Measurements from ENCODE around the gene KIF4B.
"Not testable (repeated sequence)": the region's sequence is repeated elsewhere in the genome, so short reads cannot be mapped to it uniquely, and the experiment has no call there.

Gene KIF4B

DNA sequence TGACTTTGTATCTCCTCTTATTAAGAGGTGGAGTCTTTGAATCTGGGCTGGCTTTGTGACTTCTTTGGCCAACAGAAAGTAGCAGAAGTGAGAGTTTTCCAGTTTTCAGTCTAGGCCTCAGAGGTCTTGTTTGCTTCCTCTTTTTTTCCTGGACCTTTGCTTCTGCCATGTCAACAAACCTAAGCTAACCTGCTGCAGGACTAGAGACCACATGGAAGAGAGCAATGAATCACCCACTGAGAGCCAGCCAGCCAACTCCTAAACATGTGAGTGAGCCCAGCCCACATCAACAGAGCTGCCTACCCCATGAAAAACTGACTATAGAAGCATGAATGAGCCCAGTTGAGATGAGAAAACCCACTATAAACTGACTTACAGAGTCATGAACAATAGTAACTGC lies 42.8 kb upstream of the KIF4B start:
- in situ Hi-C loops (cut with MboI; ENCODE audit: low pct_unique_long_range_greater_than_20kb, low sequenced_read_pairs, unreplicated experiment): no loop called here
- DNase-seq (ENCODE audit: low spot score): no peak
- TF ChIP-seq, protein P1, sequence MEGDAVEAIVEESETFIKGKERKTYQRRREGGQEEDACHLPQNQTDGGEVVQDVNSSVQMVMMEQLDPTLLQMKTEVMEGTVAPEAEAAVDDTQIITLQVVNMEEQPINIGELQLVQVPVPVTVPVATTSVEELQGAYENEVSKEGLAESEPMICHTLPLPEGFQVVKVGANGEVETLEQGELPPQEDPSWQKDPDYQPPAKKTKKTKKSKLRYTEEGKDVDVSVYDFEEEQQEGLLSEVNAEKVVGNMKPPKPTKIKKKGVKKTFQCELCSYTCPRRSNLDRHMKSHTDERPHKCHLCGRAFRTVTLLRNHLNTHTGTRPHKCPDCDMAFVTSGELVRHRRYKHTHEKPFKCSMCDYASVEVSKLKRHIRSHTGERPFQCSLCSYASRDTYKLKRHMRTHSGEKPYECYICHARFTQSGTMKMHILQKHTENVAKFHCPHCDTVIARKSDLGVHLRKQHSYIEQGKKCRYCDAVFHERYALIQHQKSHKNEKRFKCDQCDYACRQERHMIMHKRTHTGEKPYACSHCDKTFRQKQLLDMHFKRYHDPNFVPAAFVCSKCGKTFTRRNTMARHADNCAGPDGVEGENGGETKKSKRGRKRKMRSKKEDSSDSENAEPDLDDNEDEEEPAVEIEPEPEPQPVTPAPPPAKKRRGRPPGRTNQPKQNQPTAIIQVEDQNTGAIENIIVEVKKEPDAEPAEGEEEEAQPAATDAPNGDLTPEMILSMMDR (IDR thresholded peaks at IDR 0.05; ENCODE audit: extremely low read depth, insufficient read depth, missing control alignments): no peak

DNA sequence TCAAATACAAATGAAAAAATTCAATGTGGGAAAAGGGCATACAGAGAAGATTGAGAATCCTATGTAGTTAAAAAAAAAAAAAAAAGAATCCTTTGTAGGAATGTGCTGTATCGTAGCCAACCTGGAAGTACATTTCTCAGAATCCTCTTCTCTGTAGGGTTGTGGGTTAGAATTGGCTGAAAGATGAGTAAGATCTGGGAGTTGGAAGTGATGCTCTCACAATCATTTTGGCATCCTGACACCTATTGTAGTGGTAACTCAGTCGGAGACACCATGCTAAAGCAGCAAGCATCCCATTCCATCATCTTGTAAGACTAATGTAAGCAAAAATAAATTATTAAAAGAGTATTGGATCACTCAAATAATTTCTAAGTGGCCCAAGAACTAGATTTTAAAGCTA lies 42.1 kb upstream of the KIF4B start:
- no peak for DNase-seq (ENCODE audit: low spot score)
- TF ChIP-seq, protein P1 (IDR thresholded peaks at IDR 0.05; ENCODE audit: extremely low read depth, insufficient read depth, missing control alignments): no peak
- in situ Hi-C loops (cut with MboI; ENCODE audit: low pct_unique_long_range_greater_than_20kb, low sequenced_read_pairs, unreplicated experiment): no loop called here

DNA sequence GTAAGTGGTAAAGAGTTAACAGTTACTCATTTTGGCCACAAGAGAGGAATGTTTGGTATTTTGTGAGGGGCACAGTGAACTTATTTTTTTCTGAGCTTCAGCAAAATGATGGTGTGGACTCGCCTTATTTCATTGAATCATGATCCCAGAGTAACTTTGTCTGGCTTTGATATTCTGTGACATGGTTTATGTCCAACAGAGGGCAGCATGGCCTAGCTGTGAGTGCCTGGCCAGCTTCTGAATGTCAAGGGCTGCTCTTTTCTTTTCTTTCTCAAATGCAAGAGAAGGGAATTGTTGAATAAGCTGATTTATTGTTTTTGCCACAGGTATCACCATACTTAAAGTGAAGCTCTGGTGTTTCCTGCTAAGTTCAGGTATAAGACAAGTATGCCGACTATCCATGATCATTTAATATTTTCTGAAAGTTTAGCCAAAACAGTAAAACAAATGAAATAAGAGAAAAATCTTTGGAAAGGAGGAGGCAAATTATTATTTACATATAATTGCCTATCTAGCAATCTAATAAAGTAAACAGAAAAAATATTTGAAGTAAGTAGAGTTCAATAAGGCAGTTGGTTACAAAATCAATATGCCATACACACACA lies 41.0 kb upstream of the KIF4B start:
- no peak for DNase-seq (ENCODE audit: low spot score)
- TF ChIP-seq, protein P1 (IDR thresholded peaks at IDR 0.05; ENCODE audit: extremely low read depth, insufficient read depth, missing control alignments): peak; percentile 56
- in situ Hi-C loops (cut with MboI; ENCODE audit: low pct_unique_long_range_greater_than_20kb, low sequenced_read_pairs, unreplicated experiment): no loop called here

DNA sequence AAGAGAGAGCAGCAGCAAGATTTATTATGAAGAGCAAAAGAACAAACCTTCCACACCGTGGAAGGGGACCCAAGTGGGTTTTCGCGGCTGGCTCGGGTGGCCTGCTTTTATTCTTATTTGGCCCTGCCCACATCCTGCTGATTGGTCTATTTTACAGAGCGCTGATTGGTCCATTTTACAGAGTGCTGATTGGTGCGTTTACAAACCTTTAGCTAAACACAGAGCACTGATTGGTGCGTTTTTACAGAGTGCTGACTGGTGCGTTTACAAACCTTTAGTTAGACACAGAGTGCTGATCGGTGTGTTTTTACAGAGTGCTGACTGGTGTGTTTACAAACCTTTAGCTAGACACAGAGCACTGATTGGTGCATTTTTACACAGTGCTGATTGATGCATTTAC lies 37.5 kb upstream of the KIF4B start:
- DNase-seq (ENCODE audit: low spot score); in situ Hi-C loops (cut with MboI; ENCODE audit: low pct_unique_long_range_greater_than_20kb, low sequenced_read_pairs, unreplicated experiment): not testable (repeated sequence)

DNA sequence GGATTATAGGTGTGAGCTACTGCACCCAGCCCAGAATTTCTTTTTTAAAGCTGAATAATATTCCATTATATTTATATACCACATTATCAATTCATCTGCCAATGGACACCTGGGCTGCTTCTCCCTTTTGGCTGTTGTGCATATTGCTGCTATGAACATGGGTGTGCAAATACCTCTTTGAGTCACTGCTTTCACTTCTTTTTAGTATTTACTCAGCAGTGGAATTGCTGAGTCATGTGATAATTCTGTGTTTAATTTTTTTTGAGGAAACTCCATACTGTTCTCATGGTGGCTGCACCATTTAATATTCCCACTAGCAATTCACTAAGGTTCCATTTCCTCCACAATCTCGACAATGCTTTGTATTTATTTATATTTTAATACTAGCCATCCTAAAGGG lies 36.1 kb upstream of the KIF4B start:
- in situ Hi-C loops (cut with MboI; ENCODE audit: low pct_unique_long_range_greater_than_20kb, low sequenced_read_pairs, unreplicated experiment): no loop called here
- TF ChIP-seq, protein P1 (IDR thresholded peaks at IDR 0.05; ENCODE audit: extremely low read depth, insufficient read depth, missing control alignments): no peak
- DNase-seq (ENCODE audit: low spot score): no peak

DNA sequence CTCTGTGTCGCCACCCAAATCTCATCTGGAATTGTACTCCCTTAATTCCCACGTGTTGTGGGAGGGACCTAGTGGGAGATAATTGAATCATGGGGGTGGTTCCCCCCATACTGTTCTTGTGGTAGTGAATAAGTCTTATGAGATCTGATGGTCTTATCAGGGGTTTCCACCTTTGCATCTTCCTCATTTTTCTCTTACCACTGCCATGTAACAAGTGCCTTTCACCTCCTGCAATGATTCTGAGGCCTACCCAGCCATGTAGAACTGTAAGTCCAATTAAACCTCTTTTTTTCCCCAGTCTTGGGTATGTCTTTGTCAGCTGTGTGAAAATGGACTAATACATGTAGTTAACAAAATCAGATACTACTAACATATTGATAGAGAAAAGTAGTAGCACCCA lies 35.3 kb upstream of the KIF4B start:
- DNase-seq (ENCODE audit: low spot score); in situ Hi-C loops (cut with MboI; ENCODE audit: low pct_unique_long_range_greater_than_20kb, low sequenced_read_pairs, unreplicated experiment): not testable (repeated sequence)

DNA sequence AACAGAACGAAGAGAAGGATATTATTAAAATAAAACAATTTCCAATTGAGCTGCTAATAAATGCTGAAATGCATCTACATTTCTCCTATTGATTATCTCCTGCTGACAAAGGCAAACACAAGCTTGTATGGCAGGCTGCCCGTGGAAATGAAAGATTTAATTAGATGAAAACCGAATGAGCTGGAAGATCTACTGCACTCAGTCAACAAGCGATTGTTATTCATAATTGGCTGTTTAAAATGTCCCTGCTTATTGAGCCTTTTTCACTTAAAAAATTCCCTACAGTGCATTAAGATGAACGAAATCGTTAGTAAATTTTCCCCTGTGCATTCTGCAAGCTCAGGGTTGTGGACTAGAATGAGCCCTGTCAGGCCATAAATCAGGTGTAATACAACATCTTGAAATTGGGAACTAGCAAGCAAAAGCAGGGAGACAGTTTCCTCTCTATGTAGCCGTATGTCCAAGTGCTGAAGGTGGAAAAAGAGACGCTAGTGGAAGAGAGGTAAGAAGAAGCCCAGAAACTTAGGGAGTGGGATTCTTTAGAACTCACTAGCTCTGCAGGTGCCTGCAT lies 28.5 kb upstream of the KIF4B start:
- in situ Hi-C loops (cut with MboI; ENCODE audit: low pct_unique_long_range_greater_than_20kb, low sequenced_read_pairs, unreplicated experiment): no loop called here
- TF ChIP-seq, protein P1 (IDR thresholded peaks at IDR 0.05; ENCODE audit: extremely low read depth, insufficient read depth, missing control alignments): no peak
- no peak for DNase-seq (ENCODE audit: low spot score)

DNA sequence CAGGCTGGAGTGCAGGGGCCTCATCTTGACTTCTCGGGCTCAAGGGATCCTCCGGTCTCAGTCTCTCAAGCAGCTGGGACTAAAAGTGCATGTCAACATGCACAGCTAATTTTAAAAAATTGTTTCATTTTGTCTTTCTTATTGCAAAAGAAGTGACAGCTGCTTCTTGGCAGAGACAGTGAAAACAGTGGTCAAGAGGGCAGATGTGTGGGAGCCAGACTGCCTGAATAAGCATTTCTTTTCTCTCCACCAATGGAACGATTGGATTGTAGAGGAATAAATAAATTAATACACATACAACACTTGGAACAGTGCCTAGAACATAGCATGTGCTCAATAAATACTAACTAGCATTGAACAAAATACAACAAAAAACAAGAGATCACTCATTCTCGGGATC lies 27.4 kb upstream of the KIF4B start:
- no peak for DNase-seq (ENCODE audit: low spot score)
- TF ChIP-seq, protein P1 (IDR thresholded peaks at IDR 0.05; ENCODE audit: extremely low read depth, insufficient read depth, missing control alignments): no peak
- in situ Hi-C loops (cut with MboI; ENCODE audit: low pct_unique_long_range_greater_than_20kb, low sequenced_read_pairs, unreplicated experiment): no loop called here
